K562 (cell line): Measurements from ENCODE around the gene RNU2-1. TPM values are rescaled to one million over a fixed set of nuclear protein-coding genes. Genes with fewer than 3 reads are reported as not detected.
A peak's percentile ranks its signal among the peaks of the same experiment; 100 is the strongest.

Experiments used
- ATAC-seq: fragments of 200-7000 bp; cut with Tn5 transposase; 3 replicates; pipeline ENCODE4 v1.9.1; 2020; ENCODE audit warnings: moderate library complexity
- BruUV-seq: library from RNA; stranded (reverse); fragments of 400-500 nt; replicated peaks from 2 replicates; lab custom pipeline; 2021; lab: Mats Ljungman, UMichigan
- CTCF ChIA-PET: fragments of 300-600 bp; formaldehyde crosslinking; extraction: SDS; loops from one replicate; lab custom pipeline; 2021; ENCODE audit warnings: low intra/inter-chr PET ratio; lab: Yijun Ruan, JAX
- POLR2A ChIA-PET: fragments of 300-600, 350-650 bp; sonication (Branson Sonifier 250); formaldehyde crosslinking; extraction: SDS; loops from one replicate; lab custom pipeline; 2021; ENCODE audit warnings: antibody characterized with exemption, inconsistent platforms; lab: Yijun Ruan, JAX
- DNase-seq, 4 experiments: peaks; one replicate each; pipeline versions ENCODE4 v3.0.0 to v3.0.0-alpha.2; 2011 to 2018; ENCODE audit warnings: low spot score in 3 of 4, mixed read lengths in 3 of 4; ENCODE audit errors: extremely low read depth in 1 of 4
- FAIRE-seq: peaks from 2 replicates; lab custom pipeline; 2011; peaks lifted over from hg19 to GRCh38; lab: Jason Lieb, UNC
- H2AFZ ChIP-seq: 2 replicates; pipeline ENCODE4 v1.6.0; 2011; ENCODE audit warnings: low read depth, low read length, control low read depth, inconsistent platforms
- H3K27ac ChIP-seq: fragments of 200-600 bp; 3 replicates; pipeline ENCODE4 v1.8.0; 2011; ENCODE audit warnings: low read depth, mild to moderate bottlenecking, control low read depth, inconsistent platforms, low read length, moderate library complexity, mixed read lengths; ENCODE audit errors: extremely low read depth
- H3K27me3 ChIP-seq, 2 experiments: fragments of 300-600 bp in 1 of 2; 2 replicates in 1 of 2; 3 replicates in 1 of 2; pipeline versions ENCODE4 v1.6.0 to v1.8.0; 2011; ENCODE audit warnings: inconsistent platforms in 2 of 2, low read length in 2 of 2, mild to moderate bottlenecking in 1 of 2, mixed read lengths in 1 of 2, moderate library complexity in 1 of 2; ENCODE audit not compliant: control insufficient read depth in 2 of 2, insufficient read depth in 2 of 2
- H3K36me3 ChIP-seq: fragments of 300-600 bp; 3 replicates; pipeline ENCODE4 v1.8.0; 2011; ENCODE audit warnings: mild to moderate bottlenecking, low read length, inconsistent platforms; ENCODE audit not compliant: control insufficient read depth, insufficient read depth
- H3K4me1 ChIP-seq, 2 experiments: fragments of 200-600 bp in 1 of 2; replicated peaks in 1 of 2; 2 replicates in 1 of 2; 3 replicates in 1 of 2; pipeline versions ENCODE4 v1.5.1 to v1.8.0; 2011; ENCODE audit warnings: inconsistent platforms in 2 of 2, low read length in 2 of 2, mild to moderate bottlenecking in 1 of 2, mixed read lengths in 1 of 2, moderate library complexity in 1 of 2; ENCODE audit not compliant: control insufficient read depth in 2 of 2, insufficient read depth in 2 of 2
- H3K4me2 ChIP-seq: 2 replicates; pipeline ENCODE4 v1.6.1; 2011; ENCODE audit warnings: low read length, control low read depth, inconsistent platforms, mixed read lengths; ENCODE audit not compliant: insufficient read depth
- H3K4me3 ChIP-seq: fragments of 200-600 bp; sonication (generic), shearing (Covaris generic); 2 replicates; pipeline ENCODE4 v1.5.1; 2016; ENCODE audit warnings: control low read depth, inconsistent platforms
- H3K79me2 ChIP-seq: fragments of 200-600 bp; 3 replicates; pipeline ENCODE4 v1.8.0; 2011; ENCODE audit warnings: low read length, inconsistent platforms; ENCODE audit not compliant: control insufficient read depth, insufficient read depth
- H3K9ac ChIP-seq, 2 experiments: 2 replicates each; pipeline versions ENCODE4 v1.6.0 to v1.6.1; 2011; ENCODE audit warnings: low read depth in 2 of 2, low read length in 2 of 2, control low read depth in 1 of 2, inconsistent platforms in 1 of 2, mild to moderate bottlenecking in 1 of 2, mixed read lengths in 1 of 2; ENCODE audit not compliant: insufficient read depth in 1 of 2
- H3K9me1 ChIP-seq: one replicate; pipeline ENCODE4 v1.6.0; 2011; ENCODE audit warnings: inconsistent platforms, mild to moderate bottlenecking, low read length, moderate library complexity; ENCODE audit not compliant: control insufficient read depth, insufficient read depth
- H3K9me3 ChIP-seq: replicated peaks from 2 replicates; pipeline ENCODE4 v1.5.1; 2011; ENCODE audit warnings: low read depth, low read length, inconsistent platforms; ENCODE audit not compliant: control insufficient read depth, insufficient read depth
- H4K20me1 ChIP-seq: replicated peaks from 2 replicates; pipeline ENCODE4 v1.6.1; 2011; ENCODE audit warnings: low read length, inconsistent platforms, mixed read lengths; ENCODE audit not compliant: control insufficient read depth, insufficient read depth
- ATF3 ChIP-seq, 2 experiments: fragments of 450-650 bp in 1 of 2; sonication (generic) in 1 of 2; formaldehyde crosslinking in 1 of 2; IDR thresholded peaks in 1 of 2; conservative IDR thresholded peaks in 1 of 2; 2 replicates each; pipeline versions ENCODE4 v1.6.1 to v1.8.1; 2016 to 2023; ENCODE audit warnings: mild to moderate bottlenecking in 2 of 2, moderate library complexity in 2 of 2, inconsistent platforms in 1 of 2, missing genetic modification reagents in 1 of 2
- CCAR2 ChIP-seq: fragments of 200-400 bp; formaldehyde crosslinking; IDR thresholded peaks from 2 replicates; pipeline ENCODE4 v1.6.1; 2017; ENCODE audit warnings: mild to moderate bottlenecking, low read depth, low read length
- CHD2 ChIP-seq: IDR thresholded peaks from 2 replicates; pipeline ENCODE4 v1.6.1; 2011; ENCODE audit warnings: low read depth, low read length
- CREB5 ChIP-seq: fragments of 250-450 bp; sonication (Bioruptor Pico); IDR thresholded peaks from 2 replicates; pipeline ENCODE4 v1.5.0; 2020; ENCODE audit warnings: mild to moderate bottlenecking
- HNRNPL ChIP-seq: fragments of 200-400 bp; formaldehyde crosslinking; IDR thresholded peaks from 2 replicates; pipeline ENCODE4 v1.6.1; 2017; ENCODE audit warnings: low read depth, mild to moderate bottlenecking, low read length
- SMAD3 ChIP-seq: fragments of 450-650 bp; formaldehyde crosslinking; conservative IDR thresholded peaks from 2 replicates; pipeline ENCODE4 v1.4.0; 2020; ENCODE audit warnings: mild to moderate bottlenecking
- ZNF23 ChIP-seq: fragments of 250-450 bp; sonication (Bioruptor Pico); IDR thresholded peaks from 2 replicates; pipeline ENCODE4 v1.4.0; 2020; ENCODE audit warnings: mild to moderate bottlenecking
- ZNF3 ChIP-seq: fragments of 250-450 bp; sonication (Bioruptor Pico); IDR thresholded peaks from 2 replicates; pipeline ENCODE4 v1.5.0; 2021; ENCODE audit warnings: mild to moderate bottlenecking, moderate library complexity
- ZNF407 ChIP-seq: fragments of 450-650 bp; IDR thresholded peaks from 2 replicates; pipeline ENCODE4 v1.6.1; 2016; ENCODE audit warnings: low read depth
- ZNF57 ChIP-seq: fragments of 450-650 bp; formaldehyde crosslinking; IDR thresholded peaks from 2 replicates; pipeline ENCODE4 v1.4.0; 2020; ENCODE audit warnings: mild to moderate bottlenecking, moderate library complexity
- ZNF77 ChIP-seq: fragments of 250-450 bp; sonication (Bioruptor Pico); IDR thresholded peaks from 2 replicates; pipeline ENCODE4 v1.5.0; 2020
- WGBS: fragments of 100-300 bp; shearing (Covaris generic); methylation state at CpG from one replicate; pipeline ENCODE4 v1.1.6; 2016; ENCODE audit warnings: low coverage, mixed read lengths; ENCODE audit not compliant: insufficient coverage; ENCODE audit errors: missing lambda C conversion rate; 5-methylcytosine and 5-hydroxymethylcytosine counted together
- in situ Hi-C: fragments of 300-500 bp; cut with MboI; formaldehyde crosslinking; loops from 4 replicates; pipeline ENCODE4 v1.15.0; 2018; ENCODE audit warnings: inconsistent platforms, mixed read lengths
- intact Hi-C: fragments of 100-400 bp; cut with micrococcal nuclease; formaldehyde crosslinking; loops from 2 replicates; pipeline ENCODE4 v1.14.2; 2022
- polyA plus RNA-seq, 8 experiments: library from polyadenylated mRNA; depleted of rRNA in 4 of 8; stranded (reverse) in 5 of 8; unstranded in 3 of 8; fragments of >200 nt; fragmentation: Nextera tagmentation in 2 of 8; fragmentation: Illumina TruSeq in 1 of 8; extraction: Ambion mirVana in 2 of 8; extraction: Trizol in 1 of 8; gene quantifications; 2 replicates each; pipeline versions ENCODE4 v1.2.1 to v1.2.3, GENCODE V29; 2011 to 2014; ENCODE audit warnings: inconsistent platforms in 1 of 8, missing spikeins in 1 of 8
- total RNA-seq, 7 experiments: library from RNA; depleted of rRNA in 6 of 7; stranded (reverse); fragments of >200 nt in 6 of 7; fragmentation: Illumina TruSeq in 2 of 7; extraction: Trizol in 2 of 7; gene quantifications; 2 replicates each; pipeline versions ENCODE4 v1.2.1 to v1.2.3, GENCODE V29; 2011 to 2021; ENCODE audit warnings: low replicate concordance in 1 of 7

Gene RNU2-1
- total and polyA plus RNA-seq, 9 of the 15 experiments (the other 6 are each of a cell fraction or from before 2014, with no cell fraction given), result 9,527 TPM; not detected in 8

GRCh38 chr17:43200127-43200526, 33.6 kb downstream of the RNU2-1 start:
- H3K27me3 ChIP-seq, result no peaks in the 10 kb centered on the region
- H3K4me2 ChIP-seq, result no peak overlapping the region
- H3K27ac ChIP-seq, result no peak overlapping the region
- no peaks in the 10 kb centered on the region for H4K20me1 ChIP-seq
- BruUV-seq, result no TSS peak
- DNase-seq, result peak in 1 of 4 experiments; percentile 11
- no peak overlapping the region for H2AFZ ChIP-seq
- intact Hi-C loops (no loop called here), in situ Hi-C loops (no loop called here)
- CTCF ChIA-PET, result no interaction called here
- no peaks in the 10 kb centered on the region for H3K9me1 ChIP-seq
- H3K4me3 ChIP-seq, result no peak overlapping the region
- peaks cover 58% of the 10 kb centered on the region for H3K36me3 ChIP-seq
- FAIRE-seq, result no peak
- no peaks in the 10 kb centered on the region for H3K9me3 ChIP-seq
- ATAC-seq, result peak; percentile 83
- 78% methylated on average over 4 of the region's 4 CpGs for WGBS
- H3K79me2 ChIP-seq, result no peaks in the 10 kb centered on the region
- POLR2A ChIA-PET, result interaction anchor here (0.6 to 6.7 kb wide), 14 partner anchors 9 to 331 kb away, joined by 3 to 48 read pairs (median 4); no protein-coding TSS in a partner anchor
- no peaks in the 10 kb centered on the region for H3K4me1 ChIP-seq
- peak overlapping the region in 1 of 2 experiments; percentile 37; a peak in 1 of 4 replicates for H3K9ac ChIP-seq
- TF ChIP-seq CCAR2, result no peak
- no peak for TF ChIP-seq ZNF57 (CRISPR knock-in tag)
- TF ChIP-seq ZNF407, result no peak
- no peak for TF ChIP-seq CREB5
- no peak for TF ChIP-seq ZNF77 (CRISPR knock-in tag)
- no peak for TF ChIP-seq HNRNPL
- TF ChIP-seq CHD2, result no peak
- TF ChIP-seq ATF3 (IDR thresholded peaks at IDR 0.05), result peak; percentile 85
- TF ChIP-seq ATF3 (CRISPR knock-in tag; conservative IDR thresholded peaks at IDR 0.05), result no peak
- no peak for TF ChIP-seq SMAD3 (CRISPR knock-in tag)
- TF ChIP-seq ZNF23 (CRISPR knock-in tag), result no peak
- no peak for TF ChIP-seq ZNF3 (CRISPR knock-in tag)
